GM21390 (cell line): ENCODE data around the gene PSMB3.
"Not testable (repeated sequence)": the region's sequence is repeated elsewhere in the genome, so short reads cannot be mapped to it uniquely, and the experiment has no call there.

Experiments
- ATAC-seq: cut with Tn5 transposase; IDR thresholded peaks from one replicate; pipeline ENCODE4 v1.9.1; 2021; ENCODE audit not compliant: unreplicated experiment

Gene PSMB3

GRCh38 chr17:38715216-38715943, 37.2 kb upstream of the PSMB3 start:
- no peak for ATAC-seq

DNA sequence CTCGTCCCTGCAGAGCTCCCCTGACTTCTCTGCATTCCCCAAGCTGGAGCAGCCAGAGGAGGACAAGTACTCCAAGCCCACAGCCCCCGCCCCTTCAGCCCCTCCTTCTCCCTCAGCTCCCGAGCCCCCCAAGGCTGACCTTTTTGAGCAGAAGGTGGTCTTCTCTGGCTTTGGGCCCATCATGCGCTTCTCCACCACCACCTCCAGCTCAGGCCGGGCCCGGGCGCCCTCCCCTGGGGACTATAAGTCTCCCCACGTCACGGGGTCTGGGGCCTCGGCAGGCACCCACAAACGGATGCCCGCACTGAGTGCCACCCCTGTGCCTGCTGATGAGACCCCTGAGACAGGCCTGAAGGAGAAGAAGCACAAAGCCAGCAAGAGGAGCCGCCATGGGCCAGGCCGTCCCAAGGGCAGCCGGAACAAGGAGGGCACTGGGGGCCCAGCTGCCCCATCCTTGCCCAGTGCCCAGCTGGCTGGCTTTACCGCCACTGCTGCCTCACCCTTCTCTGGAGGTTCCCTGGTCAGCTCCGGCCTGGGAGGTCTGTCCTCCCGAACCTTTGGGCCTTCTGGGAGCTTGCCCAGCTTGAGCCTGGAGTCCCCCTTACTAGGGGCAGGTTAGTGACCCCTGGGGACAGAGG, 36.1 kb upstream of the PSMB3 start:
- no peak for ATAC-seq

GRCh38 chr17:38717139-38717745, 35.3 kb upstream of the PSMB3 start:
- no peak for ATAC-seq

DNA sequence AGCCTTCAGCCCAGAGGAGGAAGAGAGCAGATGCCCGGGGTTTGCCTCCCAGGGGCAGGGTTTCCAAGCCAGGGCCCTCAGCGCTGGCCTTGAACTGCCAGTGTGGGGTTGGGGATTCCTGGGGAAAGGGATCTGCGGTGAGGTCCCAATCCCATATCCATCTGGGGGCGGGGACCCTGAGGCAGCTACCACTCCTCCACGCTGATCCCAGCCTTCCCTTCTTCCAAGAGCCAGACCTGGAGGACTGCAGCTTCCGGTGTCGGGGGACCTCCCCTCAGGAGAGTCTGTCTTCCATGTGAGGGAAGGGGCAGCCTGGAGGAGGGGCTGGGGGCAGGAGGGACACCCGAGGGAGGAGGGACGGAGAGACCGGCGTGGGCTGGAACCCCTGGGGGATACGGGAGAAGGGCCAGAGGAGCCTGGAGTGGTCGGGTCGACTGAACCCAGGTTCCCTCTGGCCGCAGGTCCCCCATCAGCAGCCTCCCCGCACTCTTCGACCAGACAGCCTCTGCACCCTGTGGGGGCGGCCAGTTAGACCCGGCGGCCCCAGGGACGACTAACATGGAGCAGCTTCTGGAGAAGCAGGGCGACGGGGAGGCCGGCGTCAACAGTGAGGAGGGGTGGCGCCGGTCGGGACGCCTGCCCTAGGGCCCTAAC, 33.1 kb upstream of the PSMB3 start:
- ATAC-seq: no peak

GRCh38 chr17:38719943-38720641, 32.4 kb upstream of the PSMB3 start:
- no peak for ATAC-seq

- no peak for ATAC-seq
Observed at GRCh38 chr17:38720941-38721340, 31.6 kb upstream of the PSMB3 start.

GRCh38 chr17:38721802-38722201, 30.7 kb upstream of the PSMB3 start:
- no peak for ATAC-seq

DNA sequence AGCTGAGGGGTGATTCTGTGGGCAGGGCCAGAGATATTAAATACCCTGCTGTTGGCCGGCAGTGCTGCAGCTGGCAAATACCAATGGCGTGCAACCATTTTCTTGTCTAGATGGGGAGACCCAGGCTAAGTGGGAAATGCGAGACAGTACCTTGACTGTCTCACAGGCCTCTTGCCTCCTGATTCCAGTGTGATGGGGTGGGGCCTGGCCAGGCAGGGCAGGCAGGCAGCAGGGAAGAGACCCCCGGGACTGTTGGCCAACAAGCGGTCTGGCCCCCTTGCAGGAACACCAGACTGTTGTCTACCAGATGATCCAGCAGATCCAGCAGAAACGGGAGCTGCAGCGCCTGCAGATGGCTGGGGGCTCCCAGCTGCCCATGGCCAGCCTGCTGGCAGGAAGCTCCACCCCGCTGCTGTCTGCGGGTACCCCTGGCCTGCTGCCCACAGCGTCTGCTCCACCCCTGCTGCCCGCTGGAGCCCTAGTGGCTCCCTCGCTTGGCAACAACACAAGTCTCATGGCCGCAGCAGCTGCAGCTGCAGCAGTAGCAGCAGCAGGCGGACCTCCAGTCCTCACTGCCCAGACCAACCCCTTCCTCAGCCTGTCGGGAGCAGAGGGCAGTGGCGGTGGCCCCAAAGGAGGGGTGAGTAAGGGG, 28.1 kb upstream of the PSMB3 start:
- no peak for ATAC-seq

- ATAC-seq: no peak
Observed at GRCh38 chr17:38725066-38725465, 27.5 kb upstream of the PSMB3 start.

- not testable (repeated sequence) for ATAC-seq
Observed at GRCh38 chr17:38726145-38726544, 26.4 kb upstream of the PSMB3 start.

DNA sequence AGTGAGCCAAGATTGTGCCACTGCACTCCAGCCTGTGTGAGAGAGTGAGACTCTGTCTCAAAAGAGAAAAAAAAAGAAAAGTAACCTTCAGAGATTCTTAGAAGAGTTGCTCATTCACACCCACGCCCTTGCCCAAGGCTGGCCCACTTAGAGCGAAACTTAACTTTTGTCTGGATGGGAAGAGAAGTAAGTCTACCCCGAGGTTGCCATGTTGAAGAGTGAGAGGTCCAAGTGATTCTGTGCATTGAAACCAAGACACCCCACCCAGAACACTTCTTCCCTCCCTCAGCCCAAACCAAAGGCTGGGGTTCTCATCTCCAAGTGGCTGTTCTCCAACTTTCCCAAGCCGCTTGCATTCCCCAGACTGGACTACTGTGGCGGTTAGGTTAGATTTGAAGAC, 24.8 kb upstream of the PSMB3 start:
- no peak for ATAC-seq

GRCh38 chr17:38728290-38728831, 24.2 kb upstream of the PSMB3 start:
- ATAC-seq: no peak

- no peak for ATAC-seq
Observed at GRCh38 chr17:38729368-38729885, 23.1 kb upstream of the PSMB3 start.

- peak; percentile 78 for ATAC-seq
Observed at GRCh38 chr17:38729886-38730525, 22.5 kb upstream of the PSMB3 start, which contains the start of gene CISD3. TSS of gene CISD3 (plus strand) at chr17:38730341. CDS start at chr17:38730359, 18 bp downstream.

DNA sequence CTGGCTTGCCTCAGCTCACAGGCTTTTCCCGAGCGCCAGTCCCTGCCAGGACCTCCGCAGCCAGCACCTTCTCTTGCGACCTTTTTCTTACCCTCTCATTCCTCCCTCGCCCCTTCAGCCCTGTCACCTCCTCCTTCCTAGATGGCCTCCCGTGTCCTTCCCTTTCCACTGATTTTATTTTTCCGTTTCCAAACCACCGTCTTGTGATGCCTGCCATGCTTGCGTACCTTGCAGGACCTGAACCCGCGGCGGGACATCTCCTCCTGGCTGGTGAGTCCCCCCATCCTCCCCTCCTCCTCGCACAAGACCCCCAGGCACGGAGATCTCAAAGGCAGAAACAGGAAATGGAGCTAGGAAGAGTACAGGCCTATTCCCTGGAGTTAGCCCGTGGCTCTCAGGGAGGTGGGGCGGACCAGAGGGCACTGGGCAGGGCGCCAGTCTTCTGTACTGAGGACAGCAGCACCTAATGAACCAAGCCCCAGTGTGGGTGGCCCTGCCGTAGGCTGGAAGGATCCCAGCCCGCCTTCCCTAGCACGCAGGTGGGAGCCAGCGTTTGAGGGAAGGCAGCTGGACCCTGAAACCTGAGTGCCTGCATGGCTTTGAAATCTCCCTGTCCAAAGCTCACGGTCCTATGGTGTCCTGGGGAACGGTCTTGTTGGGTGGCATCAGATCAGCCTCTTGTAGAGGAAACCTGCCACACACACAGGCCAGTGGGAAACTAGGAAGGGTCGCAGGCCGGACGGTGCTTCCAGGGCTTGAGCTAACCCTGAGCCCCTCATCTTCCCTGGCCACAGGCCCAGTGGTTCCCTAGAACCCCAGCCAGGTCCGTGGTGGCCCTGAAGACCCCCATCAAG, 21.8 kb upstream of the PSMB3 start:
- no peak for ATAC-seq

DNA sequence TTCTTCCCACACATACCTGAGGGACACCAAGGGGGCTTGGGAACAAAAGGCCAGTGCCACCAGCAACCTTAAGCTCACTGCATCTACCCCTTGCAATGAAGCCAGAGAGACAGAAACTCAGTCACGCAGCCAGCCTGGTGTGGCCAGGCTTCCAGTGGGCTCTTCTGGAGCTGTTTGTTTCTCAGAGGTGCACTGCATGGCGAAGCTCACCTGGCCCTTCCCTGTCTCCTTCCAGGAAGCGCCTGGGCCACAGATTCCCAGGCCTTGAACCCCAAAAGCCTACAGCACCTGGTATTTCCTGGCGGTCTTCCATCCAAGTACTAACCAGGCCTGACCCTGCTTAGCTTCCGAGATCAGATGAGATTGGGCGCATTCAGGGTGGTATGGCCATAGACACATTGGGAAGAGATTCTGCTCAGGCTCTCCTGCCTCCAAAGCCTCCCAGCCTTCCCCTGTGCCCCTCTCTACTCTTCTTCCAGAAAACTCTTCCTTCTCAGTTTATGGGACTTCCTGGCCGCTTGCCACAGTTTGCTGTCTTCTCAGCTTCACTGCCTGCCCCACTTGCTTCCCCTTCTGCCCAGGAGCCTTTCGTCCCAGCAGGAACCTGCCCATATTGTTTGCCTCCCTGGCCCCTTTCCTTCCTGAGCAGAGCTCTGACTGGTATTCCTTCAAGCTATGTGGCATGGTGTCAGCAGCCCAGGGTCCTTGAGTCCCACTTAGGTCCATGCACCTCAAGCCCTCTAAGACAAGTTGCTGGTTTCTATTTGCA, 20.8 kb upstream of the PSMB3 start:
- no peak for ATAC-seq

GRCh38 chr17:38732376-38733281, 19.9 kb upstream of the PSMB3 start:
- ATAC-seq: no peak
